Measurements from ENCODE around the gene TMPRSS7. TPM values are rescaled to one million over a fixed set of nuclear protein-coding genes. Genes with fewer than 3 reads are reported as not detected.

Gene TMPRSS7
- total and polyA plus RNA-seq, 2 of the 8 experiments (the other 6 are each of a cell fraction or from before 2014, with no cell fraction given) = not detected

DNA sequence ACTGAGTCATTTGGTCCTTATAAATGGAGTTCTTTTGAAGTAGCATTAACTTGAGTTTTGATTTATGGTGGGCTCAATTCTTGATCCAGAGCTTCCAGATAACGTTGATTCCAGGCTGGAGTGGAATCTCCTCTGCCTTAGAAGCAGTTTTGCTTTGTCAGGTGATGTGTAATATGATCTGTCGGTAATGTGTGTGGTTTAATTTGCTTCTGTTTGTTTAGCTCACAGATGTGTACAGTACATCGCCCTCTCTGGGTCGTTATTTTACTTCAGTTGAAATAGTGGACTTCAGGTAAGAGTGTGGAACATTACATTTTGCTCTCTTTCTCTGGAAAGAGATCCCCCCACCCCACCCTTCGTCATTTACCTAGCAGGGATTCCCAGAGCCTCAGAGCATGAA lies 74.8 kb downstream of the TMPRSS7 start (continued):
- TF ChIP-seq PHF8 (conservative IDR thresholded peaks at IDR 0.05; ENCODE audit: low read depth, low read length) (no peak), SAP30 (IDR thresholded peaks at IDR 0.05; ENCODE audit: insufficient read depth, insufficient replicate concordance, low read length) (no peak), SIRT6 (IDR thresholded peaks at IDR 0.05; ENCODE audit: low read length) (no peak), GABPA (IDR thresholded peaks at IDR 0.05; ENCODE audit: borderline replicate concordance, insufficient read depth, low read length) (no peak), RBBP5 (IDR thresholded peaks at IDR 0.05; ENCODE audit: borderline replicate concordance, low read depth, low read length) (no peak)
